HEK293 (cell line): ENCODE results near the gene IL23R.

ENCODE experiments used
- CTCF ChIA-PET: fragments of 350-600 bp; formaldehyde crosslinking; extraction: SDS; loops from one replicate; lab custom pipeline; 2021; ENCODE audit warnings: antibody characterized with exemption; lab: Yijun Ruan, JAX
- POLR2A ChIA-PET: fragments of 300-600 bp; formaldehyde crosslinking; extraction: SDS; loops from one replicate; lab custom pipeline; 2020; ENCODE audit warnings: antibody characterized with exemption, inconsistent platforms; lab: Yijun Ruan, JAX
- H3K27ac ChIP-seq: fragments of 200-500 bp; sonication (Bioruptor generic); 2 replicates; pipeline ENCODE4 v1.5.1; 2014; ENCODE audit warnings: low read depth, low read length, control low read depth, inconsistent platforms; ENCODE audit errors: extremely low read depth
- H3K36me3 ChIP-seq, 2 experiments: fragments of 200-500 bp in 1 of 2; sonication (Bioruptor generic) in 1 of 2; 1 replicate in 1 of 2; 2 replicates in 1 of 2; pipeline ENCODE4 v1.5.1; 2014 to 2017; ENCODE audit warnings: inconsistent platforms in 2 of 2, low read length in 2 of 2; ENCODE audit not compliant: control insufficient read depth in 2 of 2, insufficient read depth in 1 of 2
- H3K4me1 ChIP-seq: fragments of 200-500 bp; sonication (Bioruptor generic); 2 replicates; pipeline ENCODE4 v1.5.1; 2014; ENCODE audit warnings: mild to moderate bottlenecking, low read length, inconsistent platforms; ENCODE audit not compliant: control insufficient read depth, insufficient read depth
- H3K4me3 ChIP-seq: 2 replicates; pipeline ENCODE4 v1.5.1; 2011; ENCODE audit warnings: low read depth, mild to moderate bottlenecking, control low read depth, low read length, moderate library complexity
- H3K9me3 ChIP-seq: fragments of 200-500 bp; sonication (Bioruptor generic); 2 replicates; pipeline ENCODE4 v1.5.1; 2014; ENCODE audit warnings: low read depth, low read length, inconsistent platforms; ENCODE audit not compliant: control insufficient read depth, insufficient read depth
- GLI4 ChIP-seq: fragments of 450-650 bp; formaldehyde crosslinking; IDR thresholded peaks from 2 replicates; pipeline ENCODE4 v1.5.1; 2016; ENCODE audit warnings: missing biosample characterization, missing genetic modification characterization
- KLF16 ChIP-seq: fragments of 450-650 bp; formaldehyde crosslinking; IDR thresholded peaks from 2 replicates; pipeline ENCODE4 v1.5.1; 2017; ENCODE audit warnings: missing biosample characterization, missing genetic modification characterization
- SALL2 ChIP-seq: fragments of 450-650 bp; formaldehyde crosslinking; IDR thresholded peaks from 2 replicates; pipeline ENCODE4 v1.5.0; 2017; ENCODE audit warnings: missing biosample characterization, mild to moderate bottlenecking, missing genetic modification characterization, borderline replicate concordance
- SCRT1 ChIP-seq: fragments of 450-650 bp; formaldehyde crosslinking; IDR thresholded peaks from 2 replicates; pipeline ENCODE4 v1.5.1; 2016; ENCODE audit warnings: missing biosample characterization, missing genetic modification characterization, borderline replicate concordance
- ZBTB17 ChIP-seq: fragments of 450-650 bp; formaldehyde crosslinking; IDR thresholded peaks from 2 replicates; pipeline ENCODE4 v1.5.1; 2016; ENCODE audit warnings: missing biosample characterization, missing genetic modification characterization
- ZNF133 ChIP-seq: fragments of 450-650 bp; formaldehyde crosslinking; IDR thresholded peaks from 2 replicates; pipeline ENCODE4 v1.5.1; 2016; ENCODE audit warnings: missing biosample characterization, missing genetic modification characterization
- ZNF155 ChIP-seq: fragments of 450-650 bp; formaldehyde crosslinking; IDR thresholded peaks from 2 replicates; pipeline ENCODE4 v1.5.1; 2016; ENCODE audit warnings: missing biosample characterization, missing genetic modification characterization
- ZNF2 ChIP-seq: fragments of 450-650 bp; formaldehyde crosslinking; IDR thresholded peaks from 2 replicates; pipeline ENCODE4 v1.5.1; 2016; ENCODE audit warnings: missing biosample characterization, missing genetic modification characterization
- ZNF274 ChIP-seq, 2 experiments: fragments of 200-500 bp in 1 of 2; fragments of 450-650 bp in 1 of 2; sonication (Bioruptor generic) in 1 of 2; formaldehyde crosslinking in 1 of 2; IDR thresholded peaks; 2 replicates each; pipeline versions ENCODE4 v1.5.1 to v1.6.1; 2014 to 2016; ENCODE audit warnings: borderline replicate concordance in 1 of 2, inconsistent platforms in 1 of 2, low read length in 1 of 2, missing biosample characterization in 1 of 2, missing genetic modification characterization in 1 of 2
- ZNF433 ChIP-seq: fragments of 450-650 bp; formaldehyde crosslinking; IDR thresholded peaks from 2 replicates; pipeline ENCODE4 v1.5.1; 2016; ENCODE audit warnings: missing biosample characterization, missing genetic modification characterization, low read depth
- ZNF473 ChIP-seq: fragments of 450-650 bp; formaldehyde crosslinking; IDR thresholded peaks from 2 replicates; pipeline ENCODE4 v1.5.1; 2017; ENCODE audit warnings: missing biosample characterization, missing genetic modification characterization
- ZNF626 ChIP-seq: fragments of 450-650 bp; sonication (Bioruptor Pico); formaldehyde crosslinking; IDR thresholded peaks from 2 replicates; pipeline ENCODE4 v1.5.1; 2018; ENCODE audit warnings: missing biosample characterization, missing genetic modification characterization, inconsistent platforms
- ZNF791 ChIP-seq: fragments of 450-650 bp; formaldehyde crosslinking; IDR thresholded peaks from 2 replicates; pipeline ENCODE4 v1.5.1; 2016; ENCODE audit warnings: missing biosample characterization, missing genetic modification characterization
- TF ChIP-seq, protein P1 (sequence below): IDR thresholded peaks from 2 replicates; pipeline ENCODE4 v1.6.1; 2011; ENCODE audit warnings: mild to moderate bottlenecking, low read depth, low read length, borderline replicate concordance
- TF ChIP-seq, protein P2 (sequence below): fragments of 450-650 bp; formaldehyde crosslinking; IDR thresholded peaks from 2 replicates; pipeline ENCODE4 v1.5.1; 2016; ENCODE audit warnings: missing biosample characterization, missing genetic modification characterization
- TF ChIP-seq, protein P3 (sequence below): fragments of 450-650 bp; formaldehyde crosslinking; IDR thresholded peaks from 2 replicates; pipeline ENCODE4 v1.5.1; 2016; ENCODE audit warnings: missing biosample characterization, missing genetic modification characterization
- TF ChIP-seq, protein P4 (sequence below): fragments of 450-650 bp; formaldehyde crosslinking; IDR thresholded peaks from 2 replicates; pipeline ENCODE4 v1.5.0; 2017; ENCODE audit warnings: missing biosample characterization, missing genetic modification characterization, borderline replicate concordance
- TF ChIP-seq, protein P5 (sequence below): sonication (generic); formaldehyde crosslinking; IDR thresholded peaks from 2 replicates; pipeline ENCODE4 v1.8.1; 2022; ENCODE audit warnings: mild to moderate bottlenecking, moderate library complexity, missing genetic modification reagents

IL23R gene

DNA sequence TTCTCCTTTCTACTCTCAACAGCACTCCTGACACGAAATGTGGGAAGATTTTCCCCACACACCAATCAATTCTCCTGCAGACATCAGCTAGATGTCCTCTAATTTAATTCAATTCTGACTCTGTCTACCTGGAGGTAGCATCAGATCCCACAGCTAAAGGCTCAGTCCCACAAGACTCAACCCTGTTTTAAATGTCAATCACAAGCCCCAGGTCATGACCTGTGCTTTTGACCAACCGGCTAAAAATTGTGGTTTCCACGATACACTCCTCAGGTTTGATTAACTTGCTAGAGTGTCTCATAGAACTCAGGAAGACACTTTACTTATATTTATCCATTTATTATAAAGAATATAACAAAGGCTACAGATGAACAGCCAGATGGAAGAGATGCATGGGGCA is 27.4 kb downstream of the IL23R start (continued):
- no peak for TF ChIP-seq ZNF2 (tag by site-specific recombination)
- TF ChIP-seq, protein P1, sequence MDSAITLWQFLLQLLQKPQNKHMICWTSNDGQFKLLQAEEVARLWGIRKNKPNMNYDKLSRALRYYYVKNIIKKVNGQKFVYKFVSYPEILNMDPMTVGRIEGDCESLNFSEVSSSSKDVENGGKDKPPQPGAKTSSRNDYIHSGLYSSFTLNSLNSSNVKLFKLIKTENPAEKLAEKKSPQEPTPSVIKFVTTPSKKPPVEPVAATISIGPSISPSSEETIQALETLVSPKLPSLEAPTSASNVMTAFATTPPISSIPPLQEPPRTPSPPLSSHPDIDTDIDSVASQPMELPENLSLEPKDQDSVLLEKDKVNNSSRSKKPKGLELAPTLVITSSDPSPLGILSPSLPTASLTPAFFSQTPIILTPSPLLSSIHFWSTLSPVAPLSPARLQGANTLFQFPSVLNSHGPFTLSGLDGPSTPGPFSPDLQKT: no peak

DNA sequence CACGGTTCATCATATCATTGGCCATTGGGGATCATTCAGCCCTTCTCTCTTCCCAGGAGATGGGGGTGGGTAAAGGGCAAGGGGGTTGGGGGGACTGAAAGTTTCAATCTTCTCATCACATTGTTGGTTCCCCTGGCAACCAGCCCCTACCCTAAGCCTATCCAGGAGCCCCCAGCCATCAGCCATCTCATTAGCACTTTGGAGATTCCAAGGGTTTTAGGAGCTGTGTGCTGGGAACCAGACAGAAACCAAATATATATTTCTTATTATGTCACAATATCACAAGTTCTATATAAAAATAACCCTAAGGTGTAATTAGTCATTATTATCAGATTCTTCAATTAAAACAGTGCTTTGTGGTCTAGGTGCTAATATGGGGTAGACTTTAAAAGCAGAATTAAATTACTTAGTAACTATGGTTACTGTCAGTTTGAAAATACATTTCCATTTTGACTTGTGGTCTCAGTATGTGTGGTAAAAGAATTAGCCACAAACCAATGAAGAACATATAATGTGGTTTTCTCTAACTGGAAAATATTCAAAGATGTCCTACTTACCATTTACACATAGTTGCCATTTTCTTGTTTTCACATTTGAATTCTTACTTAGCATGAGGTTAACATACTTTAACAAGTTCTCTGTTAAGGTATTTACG is 28.1 kb downstream of the IL23R start:
- H3K27ac ChIP-seq: no peak overlapping the region
- no peak overlapping the region for H3K4me3 ChIP-seq
- ChIA-PET CTCF (interaction anchor here (0.6 kb wide), 1 partner anchor 19 kb away, joined by 3 read pairs; no protein-coding TSS in a partner anchor), POLR2A (no interaction called here)
- no peaks in the 10 kb centered on the region for H3K36me3 ChIP-seq
- no peaks in the 10 kb centered on the region for H3K9me3 ChIP-seq
- no peak for TF ChIP-seq ZNF433 (tag by site-specific recombination)
- no peak for TF ChIP-seq ZNF473
- no peak for TF ChIP-seq ZNF274 (IDR thresholded peaks at IDR 0.05; ENCODE audit: low read length)
- no peak for TF ChIP-seq ZNF274 (tag by site-specific recombination; IDR thresholded peaks at IDR 0.05; ENCODE audit: borderline replicate concordance)
- no peak for TF ChIP-seq ZNF791 (tag by site-specific recombination)
- no peak for TF ChIP-seq ZNF626 (tag by site-specific recombination)
- no peak for TF ChIP-seq SALL2 (tag by site-specific recombination)
- TF ChIP-seq, protein P2, sequence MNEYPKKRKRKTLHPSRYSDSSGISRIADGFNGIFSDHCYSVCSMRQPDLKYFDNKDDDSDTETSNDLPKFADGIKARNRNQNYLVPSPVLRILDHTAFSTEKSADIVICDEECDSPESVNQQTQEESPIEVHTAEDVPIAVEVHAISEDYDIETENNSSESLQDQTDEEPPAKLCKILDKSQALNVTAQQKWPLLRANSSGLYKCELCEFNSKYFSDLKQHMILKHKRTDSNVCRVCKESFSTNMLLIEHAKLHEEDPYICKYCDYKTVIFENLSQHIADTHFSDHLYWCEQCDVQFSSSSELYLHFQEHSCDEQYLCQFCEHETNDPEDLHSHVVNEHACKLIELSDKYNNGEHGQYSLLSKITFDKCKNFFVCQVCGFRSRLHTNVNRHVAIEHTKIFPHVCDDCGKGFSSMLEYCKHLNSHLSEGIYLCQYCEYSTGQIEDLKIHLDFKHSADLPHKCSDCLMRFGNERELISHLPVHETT (tag by site-specific recombination): no peak
- TF ChIP-seq KLF16 (tag by site-specific recombination): no peak
- no peak for TF ChIP-seq ZNF133
- TF ChIP-seq ZBTB17 (tag by site-specific recombination): no peak
- TF ChIP-seq GLI4 (tag by site-specific recombination): no peak
- TF ChIP-seq SCRT1 (tag by site-specific recombination): no peak
- TF ChIP-seq, protein P3, sequence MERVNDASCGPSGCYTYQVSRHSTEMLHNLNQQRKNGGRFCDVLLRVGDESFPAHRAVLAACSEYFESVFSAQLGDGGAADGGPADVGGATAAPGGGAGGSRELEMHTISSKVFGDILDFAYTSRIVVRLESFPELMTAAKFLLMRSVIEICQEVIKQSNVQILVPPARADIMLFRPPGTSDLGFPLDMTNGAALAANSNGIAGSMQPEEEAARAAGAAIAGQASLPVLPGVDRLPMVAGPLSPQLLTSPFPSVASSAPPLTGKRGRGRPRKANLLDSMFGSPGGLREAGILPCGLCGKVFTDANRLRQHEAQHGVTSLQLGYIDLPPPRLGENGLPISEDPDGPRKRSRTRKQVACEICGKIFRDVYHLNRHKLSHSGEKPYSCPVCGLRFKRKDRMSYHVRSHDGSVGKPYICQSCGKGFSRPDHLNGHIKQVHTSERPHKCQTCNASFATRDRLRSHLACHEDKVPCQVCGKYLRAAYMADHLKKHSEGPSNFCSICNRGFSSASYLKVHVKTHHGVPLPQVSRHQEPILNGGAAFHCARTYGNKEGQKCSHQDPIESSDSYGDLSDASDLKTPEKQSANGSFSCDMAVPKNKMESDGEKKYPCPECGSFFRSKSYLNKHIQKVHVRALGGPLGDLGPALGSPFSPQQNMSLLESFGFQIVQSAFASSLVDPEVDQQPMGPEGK (tag by site-specific recombination): no peak
- TF ChIP-seq, protein P4, sequence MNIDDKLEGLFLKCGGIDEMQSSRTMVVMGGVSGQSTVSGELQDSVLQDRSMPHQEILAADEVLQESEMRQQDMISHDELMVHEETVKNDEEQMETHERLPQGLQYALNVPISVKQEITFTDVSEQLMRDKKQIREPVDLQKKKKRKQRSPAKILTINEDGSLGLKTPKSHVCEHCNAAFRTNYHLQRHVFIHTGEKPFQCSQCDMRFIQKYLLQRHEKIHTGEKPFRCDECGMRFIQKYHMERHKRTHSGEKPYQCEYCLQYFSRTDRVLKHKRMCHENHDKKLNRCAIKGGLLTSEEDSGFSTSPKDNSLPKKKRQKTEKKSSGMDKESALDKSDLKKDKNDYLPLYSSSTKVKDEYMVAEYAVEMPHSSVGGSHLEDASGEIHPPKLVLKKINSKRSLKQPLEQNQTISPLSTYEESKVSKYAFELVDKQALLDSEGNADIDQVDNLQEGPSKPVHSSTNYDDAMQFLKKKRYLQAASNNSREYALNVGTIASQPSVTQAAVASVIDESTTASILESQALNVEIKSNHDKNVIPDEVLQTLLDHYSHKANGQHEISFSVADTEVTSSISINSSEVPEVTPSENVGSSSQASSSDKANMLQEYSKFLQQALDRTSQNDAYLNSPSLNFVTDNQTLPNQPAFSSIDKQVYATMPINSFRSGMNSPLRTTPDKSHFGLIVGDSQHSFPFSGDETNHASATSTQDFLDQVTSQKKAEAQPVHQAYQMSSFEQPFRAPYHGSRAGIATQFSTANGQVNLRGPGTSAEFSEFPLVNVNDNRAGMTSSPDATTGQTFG: no peak
- TF ChIP-seq ZNF155 (tag by site-specific recombination): no peak
- TF ChIP-seq, protein P5, sequence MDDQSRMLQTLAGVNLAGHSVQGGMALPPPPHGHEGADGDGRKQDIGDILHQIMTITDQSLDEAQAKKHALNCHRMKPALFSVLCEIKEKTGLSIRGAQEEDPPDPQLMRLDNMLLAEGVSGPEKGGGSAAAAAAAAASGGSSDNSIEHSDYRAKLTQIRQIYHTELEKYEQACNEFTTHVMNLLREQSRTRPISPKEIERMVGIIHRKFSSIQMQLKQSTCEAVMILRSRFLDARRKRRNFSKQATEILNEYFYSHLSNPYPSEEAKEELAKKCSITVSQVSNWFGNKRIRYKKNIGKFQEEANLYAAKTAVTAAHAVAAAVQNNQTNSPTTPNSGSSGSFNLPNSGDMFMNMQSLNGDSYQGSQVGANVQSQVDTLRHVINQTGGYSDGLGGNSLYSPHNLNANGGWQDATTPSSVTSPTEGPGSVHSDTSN: no peak
- no peaks in the 10 kb centered on the region for H3K4me1 ChIP-seq
